Measurements from ENCODE around the gene PGF.
"Not testable (repeated sequence)": the region's sequence is repeated elsewhere in the genome, so short reads cannot be mapped to it uniquely, and the experiment has no call there.

Gene PGF

DNA sequence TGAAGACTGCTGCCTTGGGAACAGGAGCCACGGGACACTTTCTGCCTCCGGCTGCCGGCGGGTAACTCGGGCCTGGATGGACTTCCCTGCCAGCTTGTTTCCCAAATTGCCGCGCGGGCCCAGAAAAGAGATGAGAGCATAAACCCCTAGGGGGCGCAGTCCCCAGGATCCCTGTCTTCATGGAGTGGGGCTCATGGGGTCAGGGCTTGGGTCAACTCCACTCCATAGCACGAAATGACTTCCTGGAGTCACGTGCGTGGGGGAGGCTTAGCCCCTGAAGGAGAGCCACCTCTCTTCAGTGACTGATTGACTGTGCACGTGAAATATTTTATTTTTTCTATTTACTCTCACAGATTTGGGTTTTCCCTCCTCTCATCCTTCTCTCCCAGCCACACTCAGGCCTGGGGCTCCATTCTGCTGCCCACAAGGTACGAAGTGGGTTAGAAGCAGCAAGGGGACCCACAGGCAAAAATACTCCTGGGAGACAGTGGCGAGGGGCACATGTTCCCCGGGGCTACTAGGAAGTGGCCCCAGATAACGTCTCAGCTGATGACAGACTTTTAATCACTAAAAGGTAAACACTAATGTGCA, 10.0 kb downstream of the PGF start:
- DNase-seq (ENCODE audit: low read depth in 1 of 2, low spot score in 1 of 2), result no peak

DNA sequence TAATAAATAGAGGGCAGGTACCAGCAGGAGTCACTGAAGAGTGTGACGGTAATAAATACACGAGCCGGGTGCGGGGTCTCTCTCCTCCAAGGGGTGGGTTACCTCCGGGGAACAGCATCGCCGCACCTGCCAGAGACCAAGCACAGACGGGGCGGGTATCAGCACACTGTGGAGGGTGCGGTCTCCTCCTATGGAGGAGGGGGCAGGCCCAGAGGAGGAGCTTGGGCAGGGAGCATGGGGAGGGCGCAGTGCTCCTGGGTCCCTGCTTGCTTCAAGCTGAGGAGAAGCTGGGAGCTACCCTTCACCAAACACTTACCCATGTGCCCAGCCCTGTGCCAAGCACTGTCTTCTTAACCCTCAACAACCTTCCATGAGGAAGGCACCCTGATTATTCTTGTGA, 12.8 kb downstream of the PGF start:
- DNase-seq (ENCODE audit: low read depth in 1 of 2, low spot score in 1 of 2), result no peak

DNA sequence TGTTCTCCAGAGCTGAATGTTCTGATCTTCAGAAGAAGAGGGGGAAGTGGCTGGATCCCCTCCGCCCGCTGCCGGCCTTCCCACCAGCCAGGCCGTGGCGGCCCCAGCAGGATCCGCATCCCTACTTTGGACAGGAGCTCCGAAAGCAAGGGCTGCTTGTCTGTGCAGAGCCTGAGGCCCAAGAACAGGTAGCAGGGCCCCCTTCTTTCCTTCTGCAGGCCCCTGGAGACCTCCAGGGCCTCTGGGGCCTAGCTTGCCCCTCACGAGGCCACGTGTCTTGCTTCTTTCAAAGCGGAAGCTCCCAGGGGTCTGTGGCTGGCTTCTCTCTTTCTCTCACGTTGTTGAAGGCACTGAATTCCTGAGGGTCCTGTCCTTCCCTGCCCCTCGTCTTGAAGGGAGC, 13.2 kb downstream of the PGF start:
- DNase-seq (ENCODE audit: low read depth in 1 of 2, low spot score in 1 of 2), result no peak

DNA sequence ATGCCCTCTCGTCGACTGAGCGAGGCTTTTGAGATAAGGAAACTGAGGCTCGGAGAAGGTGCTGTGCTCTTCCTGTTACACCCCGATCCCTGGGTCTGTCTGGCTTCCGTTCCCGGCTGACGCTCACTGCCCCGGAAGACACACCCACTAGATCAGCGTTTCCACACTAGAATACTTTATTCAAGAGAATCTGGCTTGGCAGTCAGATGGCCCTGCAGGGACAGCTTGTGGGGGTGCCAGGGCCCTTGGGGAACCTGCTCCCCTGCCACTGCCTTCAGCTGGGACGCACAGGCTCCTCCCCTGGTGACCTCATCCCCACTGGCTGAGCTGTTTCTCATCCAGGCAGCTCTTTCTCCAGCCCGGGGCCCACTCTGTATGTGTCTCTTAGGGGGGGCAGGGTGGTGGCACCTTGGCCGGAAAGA, 13.7 kb downstream of the PGF start:
- peak in 1 of 2 donors; percentile 24 for DNase-seq (ENCODE audit: low read depth in 1 of 2, low spot score in 1 of 2)

DNA sequence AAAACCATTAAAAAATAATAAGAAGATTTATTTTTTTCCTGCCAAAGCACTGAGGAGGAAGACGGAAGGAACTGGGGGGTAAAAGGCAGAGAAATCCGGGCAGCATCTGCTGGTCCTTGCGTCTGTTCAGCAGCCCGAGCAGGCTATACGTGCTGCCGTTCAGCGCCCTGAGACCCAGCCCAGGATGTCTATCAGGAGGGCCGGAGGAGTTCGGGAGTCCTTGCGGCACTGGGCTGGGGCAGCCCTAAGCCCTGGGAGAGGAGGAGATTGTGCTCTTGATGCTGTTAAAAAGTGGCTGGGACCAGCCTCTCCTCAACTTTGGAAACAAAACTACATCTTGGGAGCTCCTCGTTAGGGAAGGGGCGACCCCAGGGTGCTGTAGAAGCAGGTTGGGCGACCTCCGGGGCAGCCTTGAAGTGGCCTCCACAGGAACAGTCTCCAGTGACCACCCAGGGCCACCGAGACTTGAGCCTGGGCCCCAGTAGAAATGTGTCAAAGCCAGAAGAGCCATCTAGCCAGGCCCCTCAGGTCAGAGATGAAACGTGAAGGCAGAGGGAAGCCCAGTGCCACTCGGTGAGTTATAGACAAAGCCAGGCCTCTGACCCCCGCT, 14.3 kb downstream of the PGF start:
- DNase-seq (ENCODE audit: low read depth in 1 of 2, low spot score in 1 of 2), result no peak

DNA sequence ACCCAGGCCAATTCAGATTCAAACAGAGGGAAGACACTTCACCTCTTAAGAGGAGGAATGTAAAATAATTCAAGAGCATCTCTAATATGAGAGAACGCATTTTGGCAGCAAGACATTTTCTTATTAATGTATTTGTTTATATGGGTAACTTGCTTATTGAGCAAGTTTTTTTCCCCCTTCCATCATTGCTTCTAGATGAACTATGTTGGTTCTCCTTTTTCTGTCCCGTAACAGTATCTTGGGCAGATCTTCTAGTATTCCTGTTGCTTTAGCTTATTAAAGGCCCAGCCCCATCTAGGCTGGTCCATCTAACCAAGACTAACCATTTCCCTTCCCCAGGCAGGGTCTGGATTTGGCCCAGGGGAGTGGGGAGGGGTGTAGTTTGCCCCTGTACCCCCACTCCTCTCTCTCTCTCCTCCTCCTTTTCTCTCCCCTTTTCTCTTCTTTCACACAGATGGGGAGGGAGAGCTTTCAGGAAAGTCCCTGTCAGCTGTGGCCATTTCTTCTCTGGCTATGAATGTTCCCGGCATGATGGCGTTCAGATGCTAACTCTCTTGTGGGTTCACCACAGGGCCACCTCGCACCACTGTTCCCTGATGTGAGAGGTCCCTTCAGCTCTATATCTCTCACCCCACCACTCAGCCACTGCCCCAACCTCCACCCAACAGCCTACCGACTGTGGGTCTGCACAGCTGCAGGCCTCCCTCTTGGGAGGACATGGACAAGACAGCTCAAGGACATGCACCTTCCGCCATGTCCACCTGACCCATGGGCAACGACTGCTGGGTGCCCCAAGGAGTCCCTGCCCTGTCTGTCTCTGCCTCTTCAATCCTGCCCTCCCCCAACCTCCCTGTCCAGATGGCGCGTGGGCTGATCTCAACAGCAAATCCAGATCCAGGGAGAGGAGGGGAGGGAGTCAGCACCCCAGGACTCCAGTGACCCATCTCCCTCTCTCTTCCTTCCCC, 16.6 kb downstream of the PGF start:
- DNase-seq (ENCODE audit: low read depth in 1 of 2, low spot score in 1 of 2), result no peak

DNA sequence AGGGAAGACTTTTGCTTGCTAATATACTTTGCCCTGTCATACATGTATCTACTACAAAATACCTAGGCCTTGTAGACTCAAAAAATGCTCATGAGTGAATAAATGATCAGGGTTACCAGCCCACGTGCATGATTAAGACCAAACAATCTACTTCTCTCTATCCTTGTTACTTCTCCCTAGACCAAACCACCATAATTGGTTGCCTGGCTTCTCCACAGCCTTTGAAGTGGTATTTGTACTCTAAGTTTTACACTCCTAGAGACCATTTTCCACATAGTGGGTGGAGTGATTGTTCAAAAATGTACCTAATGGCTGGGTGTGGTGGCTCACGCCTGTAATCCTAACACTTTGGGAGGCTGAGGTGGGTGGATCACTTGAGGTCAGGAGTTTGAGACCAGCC, 18.2 kb downstream of the PGF start:
- DNase-seq (ENCODE audit: low read depth in 1 of 2, low spot score in 1 of 2), result no peak

DNA sequence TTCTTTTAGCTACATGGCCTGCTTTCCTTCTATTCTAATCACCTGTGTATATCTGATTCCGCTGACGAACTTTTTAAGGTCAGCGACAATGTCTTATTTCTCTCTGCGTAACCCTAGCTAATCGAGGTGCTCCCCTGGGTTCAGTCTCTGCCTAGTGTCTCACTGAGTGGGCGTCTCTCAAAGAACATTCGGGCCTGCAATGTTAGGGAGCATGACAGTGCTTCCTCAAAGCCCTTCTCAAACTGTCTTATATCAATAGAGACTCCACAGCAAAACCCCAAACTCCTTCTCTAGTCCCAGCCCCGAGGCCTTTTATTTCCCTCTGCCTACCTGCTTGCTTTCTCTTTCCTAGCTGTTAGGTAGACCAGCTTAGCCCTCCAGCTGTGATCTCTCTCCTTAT, 18.7 kb downstream of the PGF start:
- no peak for DNase-seq (ENCODE audit: low read depth in 1 of 2, low spot score in 1 of 2)

DNA sequence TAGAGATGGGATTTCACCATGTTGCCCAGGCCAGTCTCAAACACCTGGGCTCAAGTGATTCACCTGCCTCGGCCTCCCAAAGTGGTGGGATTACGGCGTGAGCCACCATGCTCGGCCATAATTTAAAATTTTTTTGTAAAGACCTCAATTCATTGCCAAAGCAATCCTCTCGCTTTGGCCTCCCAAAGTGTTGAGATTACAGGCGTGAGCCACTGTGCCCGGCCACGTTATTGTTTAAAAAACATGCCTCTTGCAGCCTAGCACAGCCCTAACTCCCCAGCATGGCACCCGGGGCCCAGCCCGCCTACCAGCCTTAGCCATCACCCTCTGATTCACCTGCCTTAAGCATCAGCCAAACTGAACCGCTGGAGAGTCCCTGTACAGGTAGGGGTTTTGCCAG, 19.2 kb downstream of the PGF start:
- no peak for DNase-seq (ENCODE audit: low read depth in 1 of 2, low spot score in 1 of 2)

DNA sequence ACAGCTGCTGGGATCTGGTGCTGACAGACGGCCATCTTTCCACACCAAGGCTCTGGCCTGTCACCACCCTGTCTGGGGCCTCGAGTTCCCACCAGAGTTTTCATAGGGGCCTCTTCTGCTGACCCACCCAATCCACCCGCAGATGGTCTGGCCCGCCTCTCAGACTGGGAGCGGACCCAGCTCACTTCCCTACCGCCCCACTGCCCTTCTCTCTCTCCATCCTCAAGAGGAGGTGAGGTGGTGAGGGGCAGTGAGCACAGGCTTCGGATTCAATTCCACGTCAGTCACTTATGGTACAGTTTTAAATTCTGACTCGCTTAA, 20.1 kb downstream of the PGF start:
- DNase-seq (ENCODE audit: low read depth in 1 of 2, low spot score in 1 of 2), result no peak

DNA sequence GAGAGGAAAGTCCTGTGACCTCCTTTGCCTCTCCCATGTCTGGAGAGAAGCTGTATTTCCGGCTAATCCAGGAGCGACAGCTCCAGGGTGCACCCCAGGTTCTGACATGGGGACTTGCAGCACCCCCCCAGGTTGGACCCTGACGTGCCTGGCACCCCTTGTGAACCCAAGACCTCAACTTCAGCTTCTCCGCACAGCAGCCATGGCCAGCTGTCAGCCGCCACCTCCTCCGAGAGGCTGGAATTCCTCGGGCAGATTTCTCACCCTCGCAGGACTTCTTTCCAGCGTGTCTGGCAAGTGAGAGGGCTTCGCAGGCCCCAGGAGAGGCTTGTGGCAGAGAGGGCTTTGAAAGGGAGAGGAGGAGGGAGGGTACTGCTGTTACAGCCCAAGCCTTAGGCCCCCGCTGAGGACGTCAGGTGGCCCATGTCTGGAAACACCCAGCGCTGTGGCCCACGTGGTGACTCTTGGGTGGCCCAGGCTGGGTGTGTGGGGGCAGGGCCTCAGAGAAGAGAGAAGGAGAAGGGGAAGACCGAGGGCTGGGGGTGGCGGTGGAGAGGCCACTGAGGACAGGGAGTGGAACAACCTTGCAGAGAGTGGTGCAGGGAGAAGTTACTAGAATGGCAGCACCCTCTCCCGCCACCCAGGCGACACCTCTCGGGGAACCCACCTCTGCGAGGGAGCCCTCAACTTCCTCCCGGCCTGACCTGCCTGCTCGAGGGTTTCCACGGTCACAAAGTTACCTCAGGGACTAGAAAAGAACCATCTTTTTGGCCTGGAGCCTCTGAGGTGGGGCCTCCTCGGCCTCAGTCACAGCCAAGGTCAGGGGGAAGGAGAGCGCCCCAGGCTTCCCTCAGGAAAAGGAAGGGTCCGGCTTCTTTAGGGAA, 20.7 kb downstream of the PGF start:
- no peak for DNase-seq (ENCODE audit: low read depth in 1 of 2, low spot score in 1 of 2)

DNA sequence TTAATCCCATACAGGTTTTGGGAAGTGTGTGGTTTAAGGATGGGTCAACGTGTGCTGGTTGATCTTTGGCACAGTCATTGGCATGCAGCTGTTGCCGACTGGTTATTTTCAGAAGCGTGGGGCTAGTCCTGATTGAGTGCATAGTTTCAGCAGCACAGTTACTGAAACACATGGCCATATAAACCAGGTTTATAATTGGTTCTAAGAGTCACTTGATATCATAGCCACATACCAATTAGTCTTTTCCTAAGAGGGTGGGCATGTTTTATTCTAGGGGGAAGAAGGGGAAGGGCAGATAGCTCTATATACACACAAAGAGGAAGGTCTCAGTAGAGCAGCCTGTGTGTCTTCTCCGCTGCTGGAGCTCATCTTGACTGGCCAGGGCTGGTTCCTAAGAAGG, 21.4 kb downstream of the PGF start:
- DNase-seq (ENCODE audit: low read depth in 1 of 2, low spot score in 1 of 2), result no peak

DNA sequence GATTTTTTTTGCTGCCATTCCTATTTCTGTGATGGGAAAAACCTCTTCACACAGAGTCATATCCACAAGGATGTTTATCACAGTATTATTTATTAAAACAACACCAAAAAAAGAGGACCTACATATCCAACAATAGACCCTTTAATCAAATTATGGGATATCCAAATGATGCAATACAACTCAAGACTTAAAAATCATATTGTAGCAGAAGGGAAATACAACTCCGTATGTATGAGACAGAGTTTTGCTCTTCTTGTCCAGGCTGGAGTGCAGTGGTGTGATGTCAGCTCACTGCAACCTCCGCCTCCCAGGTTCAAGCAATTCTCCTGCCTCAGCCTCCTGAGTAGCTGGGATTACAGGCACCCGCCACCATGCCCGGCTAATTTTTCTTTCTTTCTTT, 22.5 kb downstream of the PGF start:
- DNase-seq (ENCODE audit: low read depth in 1 of 2, low spot score in 1 of 2), result not testable (repeated sequence)

DNA sequence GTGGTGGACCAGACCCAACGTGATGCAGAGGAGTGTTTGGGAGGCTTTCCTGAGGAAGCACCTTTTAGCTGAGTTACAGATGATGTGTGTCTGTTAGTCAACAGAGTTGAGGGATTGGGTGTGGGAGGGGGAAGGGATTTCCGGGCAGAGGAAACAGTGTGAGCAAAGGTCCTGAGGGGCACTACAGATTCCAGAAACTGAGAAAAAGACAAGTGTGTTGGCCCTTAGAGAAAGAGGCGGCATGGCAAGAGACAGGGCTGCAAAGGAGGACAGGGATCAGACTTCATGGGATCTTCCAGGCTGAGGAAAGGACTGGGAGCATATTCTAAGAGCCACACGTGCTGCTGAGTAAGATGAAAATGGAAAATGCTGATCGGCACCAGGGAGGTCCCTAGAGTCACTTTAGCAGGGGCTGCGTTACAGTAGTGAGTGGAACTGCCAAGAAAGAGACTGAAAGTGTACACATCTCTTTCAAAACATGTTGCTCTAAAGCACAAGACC, 22.9 kb downstream of the PGF start:
- no peak for DNase-seq (ENCODE audit: low read depth in 1 of 2, low spot score in 1 of 2)

DNA sequence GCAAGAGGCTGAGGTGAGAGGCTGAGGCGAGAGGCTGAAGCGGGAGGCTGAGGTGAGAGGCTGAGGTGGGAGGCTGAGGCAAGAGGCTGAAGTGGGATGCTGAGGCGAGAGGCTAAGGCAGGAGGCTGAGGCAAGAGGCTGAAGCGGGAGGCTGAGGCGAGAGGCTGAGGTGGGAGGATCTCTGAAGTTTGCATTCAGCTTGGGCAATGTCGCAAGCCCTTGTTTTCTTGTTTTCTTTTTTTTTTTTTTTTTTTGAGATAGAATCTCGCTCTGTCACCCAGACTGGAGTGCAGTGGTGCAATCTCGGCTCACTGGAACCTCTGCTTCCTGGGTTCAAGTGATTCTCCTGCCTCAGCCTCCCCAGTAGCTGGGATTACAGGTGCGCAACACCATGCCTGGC, 23.7 kb downstream of the PGF start:
- not testable (repeated sequence) for DNase-seq (ENCODE audit: low read depth in 1 of 2, low spot score in 1 of 2)

DNA sequence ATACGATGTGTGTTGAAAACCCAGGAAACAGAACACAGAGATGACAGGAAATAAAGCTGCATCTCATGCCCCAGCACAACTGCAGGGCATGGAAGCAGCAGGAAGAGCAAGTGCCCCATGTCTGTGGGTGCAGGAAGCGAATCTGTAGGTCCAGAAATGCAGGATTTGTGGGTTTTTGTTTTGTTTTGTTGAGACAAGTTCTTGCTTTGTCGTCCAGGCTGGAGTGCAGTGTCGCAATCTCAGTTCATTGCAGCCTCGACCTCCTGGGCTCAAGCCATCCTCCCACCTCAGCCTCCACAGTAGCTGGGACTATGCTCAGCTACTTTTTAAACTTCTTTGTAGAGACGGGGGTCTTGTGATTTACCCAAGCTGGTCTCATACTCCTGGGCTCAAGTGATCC, 26.2 kb downstream of the PGF start:
- DNase-seq (ENCODE audit: low read depth in 1 of 2, low spot score in 1 of 2), result no peak

DNA sequence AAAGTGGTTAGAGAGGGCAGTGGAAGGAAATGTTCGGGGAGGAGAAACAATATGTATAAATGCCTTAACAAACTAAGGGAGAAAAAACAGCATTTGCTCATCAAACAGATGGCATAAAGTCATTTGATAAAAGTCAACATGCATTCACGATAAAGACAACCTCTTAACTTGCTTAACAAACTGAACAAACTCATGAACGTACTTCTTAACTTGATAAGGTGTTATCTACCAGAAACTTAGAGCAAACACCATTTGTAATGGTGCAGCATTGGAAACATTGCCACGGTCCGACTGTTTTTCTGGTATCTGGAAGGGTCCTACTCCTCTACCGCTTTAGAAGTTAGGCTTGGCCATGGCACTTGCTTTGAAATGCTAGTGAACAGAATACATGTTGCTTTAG, 28.2 kb downstream of the PGF start:
- no peak for DNase-seq (ENCODE audit: low read depth in 1 of 2, low spot score in 1 of 2)

DNA sequence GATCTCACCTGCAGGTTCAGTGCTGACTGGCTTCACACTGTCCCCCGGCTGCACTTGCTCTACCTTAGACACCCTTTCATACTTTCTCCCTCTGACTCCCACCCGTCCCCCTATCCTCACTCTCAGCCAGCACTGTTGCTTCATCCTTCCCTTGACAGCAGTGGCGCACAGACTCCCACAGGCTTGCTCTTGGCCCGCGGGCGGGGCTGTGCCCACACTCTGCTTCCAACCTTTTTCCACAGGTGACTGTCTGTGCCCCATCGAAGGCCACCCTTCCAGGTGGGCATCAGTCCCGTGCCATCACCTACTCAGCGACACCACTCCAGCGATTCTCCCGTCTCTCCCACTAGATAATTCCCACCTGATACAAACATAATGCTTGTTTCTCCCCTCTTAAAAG, 31.3 kb downstream of the PGF start:
- no peak for DNase-seq (ENCODE audit: low read depth in 1 of 2, low spot score in 1 of 2)

DNA sequence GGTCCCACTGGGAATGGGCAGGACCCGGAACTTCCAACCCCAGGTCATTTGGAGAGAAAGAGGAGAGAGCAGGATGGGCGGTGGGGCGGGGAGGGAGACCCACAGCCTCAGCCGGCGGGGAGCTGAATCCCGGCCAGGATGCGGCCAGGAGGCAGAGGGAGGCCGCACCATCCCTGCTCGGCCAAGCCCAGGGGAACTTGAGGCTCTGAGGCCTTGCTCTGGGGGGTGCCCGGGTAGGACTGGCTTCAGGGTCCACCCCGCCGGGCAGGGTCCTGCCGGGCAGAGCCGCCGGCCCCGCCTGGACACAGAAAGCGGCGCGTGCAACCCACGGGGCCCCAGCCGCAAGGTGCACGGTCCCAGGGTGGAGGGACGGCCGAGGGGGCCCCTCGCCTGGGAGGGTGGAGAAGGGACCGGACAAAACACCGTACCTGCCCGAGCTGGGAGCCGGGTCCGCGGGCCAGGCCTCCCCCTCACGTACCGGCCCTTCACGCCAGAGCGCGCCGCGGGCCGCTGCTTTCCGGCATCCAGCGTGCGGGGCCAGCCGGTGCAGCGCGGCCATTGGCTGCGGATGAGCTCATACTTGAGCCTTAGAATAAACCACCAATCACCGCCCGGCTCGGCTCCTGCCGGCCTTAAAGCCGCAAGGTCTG, 32.5 kb downstream of the PGF start, which contains the start of gene RPS6KL1:
Gene RPS6KL1, minus strand, starts transcription at position 509 of the 650 bp plus-strand sequence. CDS start 1,719 bp downstream, outside the sequence.
- DNase-seq (ENCODE audit: low read depth in 1 of 2, low spot score in 1 of 2), result peak; percentile 37 to 57

DNA sequence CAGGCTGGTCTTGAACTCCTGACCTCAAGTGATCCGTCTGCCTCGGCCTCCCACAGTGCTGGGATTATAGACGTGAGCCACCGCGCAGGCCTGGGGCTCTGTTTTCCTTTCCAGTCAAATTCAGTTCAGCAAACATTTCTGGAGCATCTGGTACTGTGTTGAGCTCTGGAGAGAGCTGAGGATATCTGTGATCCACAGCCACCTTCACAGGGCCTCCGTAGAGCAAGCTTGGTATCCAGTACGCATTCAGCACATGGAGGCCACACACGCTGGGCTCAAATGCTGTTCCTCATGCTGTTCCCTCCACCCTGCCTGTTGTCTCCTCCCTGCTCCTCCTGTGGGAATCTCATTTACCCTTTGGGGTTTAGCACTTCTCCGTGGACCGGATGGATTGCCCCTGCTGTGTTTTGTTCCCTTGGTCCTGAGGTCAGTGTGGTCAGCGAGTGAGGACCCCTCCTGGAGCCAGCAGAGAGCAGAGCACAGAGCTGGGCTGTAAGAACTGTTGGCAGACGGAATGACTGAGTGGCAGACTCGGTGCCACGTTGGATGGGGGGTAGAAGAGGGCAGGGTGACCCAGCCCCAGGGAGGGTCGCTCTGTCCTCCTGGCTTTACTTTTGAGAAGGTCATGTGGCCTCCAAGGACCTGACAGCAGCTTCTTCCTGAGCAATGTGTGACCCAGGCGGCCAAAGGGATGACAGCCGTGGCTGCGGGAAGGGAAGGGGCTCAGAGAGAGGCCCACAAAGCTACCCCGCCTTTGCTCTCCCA, 33.2 kb downstream of the PGF start:
- no peak for DNase-seq (ENCODE audit: low read depth in 1 of 2, low spot score in 1 of 2)

Measured in activated T-helper 1 cell treated with anti-CD3 and anti-CD28 coated beads, Interleukin-2, amount 50 U/mL, for 16 hours (primary cell).